HS-5 (cell line): ENCODE results near the gene ELOVL1.
"Not testable (repeated sequence)": the region's sequence is repeated elsewhere in the genome, so short reads cannot be mapped to it uniquely, and the experiment has no call there.

ENCODE experiments used
- DNase-seq: peaks from one replicate; pipeline ENCODE4 v3.0.0-alpha.2; 2012; ENCODE audit warnings: low read depth

Gene ELOVL1

GRCh38 chr1:43367904-43368645 lies at the start of gene ELOVL1:
TSS of gene ELOVL1 (minus strand) at chr1:43368011. CDS start at chr1:43365609, 2,402 bp downstream.
- DNase-seq = no peak

- DNase-seq = no peak
Measured at GRCh38 chr1:43415901-43416300, 48.1 kb upstream of the ELOVL1 start.

- no peak for DNase-seq
Measured at GRCh38 chr1:43414634-43415223, 46.9 kb upstream of the ELOVL1 start.

- DNase-seq = not testable (repeated sequence)
Measured at GRCh38 chr1:43413426-43413825, 45.6 kb upstream of the ELOVL1 start.

- DNase-seq = no peak
Measured at GRCh38 chr1:43410571-43410970, 42.8 kb upstream of the ELOVL1 start.

DNA sequence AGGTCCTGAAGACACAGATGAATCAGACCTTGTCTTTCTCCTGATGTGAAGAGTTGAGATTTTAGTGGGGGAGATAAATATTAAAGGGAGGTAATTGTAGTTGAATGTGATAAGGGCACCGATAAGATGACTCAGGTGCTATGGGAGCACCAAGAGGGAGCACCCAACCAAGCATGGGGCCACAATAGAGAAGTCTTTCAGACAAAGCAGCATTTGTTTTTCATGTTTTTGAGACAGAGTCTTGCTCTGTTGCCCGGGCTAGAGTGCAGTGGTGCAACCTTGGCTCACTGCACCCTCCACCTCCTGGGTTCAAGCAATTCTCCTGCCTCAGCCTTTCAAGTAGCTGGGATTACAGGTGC lies 38.0 kb upstream of the ELOVL1 start:
- no peak for DNase-seq

DNA sequence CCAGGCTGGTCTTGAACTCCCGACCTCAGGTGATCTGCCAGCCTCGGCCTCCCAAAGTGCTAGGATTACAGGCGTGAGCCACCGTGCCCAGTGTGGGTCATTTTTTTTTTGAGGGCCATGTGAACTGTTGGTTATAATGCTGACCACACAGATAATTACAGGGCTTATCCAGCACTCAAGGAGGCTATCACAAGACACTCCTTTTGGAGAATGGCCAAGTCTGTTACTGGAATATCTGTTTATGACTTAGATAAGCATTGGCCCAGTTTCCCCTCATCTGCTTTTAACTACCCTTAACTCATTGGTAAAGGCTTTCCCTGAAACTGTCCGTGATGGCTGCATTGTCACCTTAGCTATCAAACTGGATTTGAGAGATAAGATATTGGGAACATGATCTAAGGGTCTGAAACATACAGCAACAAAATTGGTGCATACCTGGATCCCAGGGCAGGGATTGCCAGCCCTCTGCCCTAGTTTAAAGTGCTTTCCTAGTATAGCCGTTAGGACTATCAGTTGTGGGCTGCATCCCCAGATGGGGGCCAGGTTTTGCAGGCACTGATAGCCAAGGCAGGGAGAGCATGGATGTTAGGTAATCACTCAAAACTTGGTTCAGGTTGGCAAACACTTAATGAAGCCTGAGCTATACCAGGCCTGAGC lies 37.5 kb upstream of the ELOVL1 start:
- no peak for DNase-seq

- no peak for DNase-seq
Measured at GRCh38 chr1:43404353-43404752, 36.5 kb upstream of the ELOVL1 start.

GRCh38 chr1:43402089-43402865 lies 34.5 kb upstream of the ELOVL1 start:
- no peak for DNase-seq

DNA sequence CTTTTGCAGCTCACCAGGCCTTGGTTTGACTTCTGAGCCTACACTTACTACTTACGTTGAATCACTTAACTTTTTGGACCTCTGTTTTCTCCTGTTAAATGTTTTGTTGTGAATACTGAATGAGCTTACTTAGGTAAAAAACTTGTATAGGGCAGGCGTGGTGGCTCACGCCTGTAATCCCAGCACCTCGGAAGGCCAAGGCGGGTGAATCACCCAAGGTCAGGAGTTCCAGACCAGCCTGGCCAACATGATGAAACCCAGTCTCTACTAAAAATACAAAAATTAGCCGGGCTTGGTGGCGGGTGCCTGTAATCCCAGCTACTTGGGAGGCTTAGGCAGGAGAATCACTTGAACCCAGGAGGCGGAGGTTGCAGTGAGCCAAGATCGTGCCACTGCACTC lies 32.6 kb upstream of the ELOVL1 start:
- DNase-seq = not testable (repeated sequence)

DNA sequence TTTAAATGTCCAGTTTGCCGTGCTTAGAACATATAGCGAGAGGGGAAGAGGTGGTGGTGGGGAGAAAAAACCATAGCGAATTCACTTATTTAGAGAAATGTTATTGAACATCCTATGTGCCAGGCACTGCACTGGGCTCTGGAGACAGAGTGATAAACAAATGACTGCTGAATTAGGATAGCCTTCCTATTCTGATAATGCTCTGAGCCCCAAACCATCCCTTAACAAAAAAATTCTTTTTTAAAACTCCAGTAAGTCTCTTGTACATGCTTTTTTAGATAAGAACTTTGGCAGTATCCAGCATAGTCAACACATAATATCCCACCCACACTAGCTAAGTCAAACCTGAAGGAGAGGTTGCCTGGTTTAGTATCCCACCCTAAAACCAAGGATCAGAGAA lies 30.4 kb upstream of the ELOVL1 start:
- no peak for DNase-seq

DNA sequence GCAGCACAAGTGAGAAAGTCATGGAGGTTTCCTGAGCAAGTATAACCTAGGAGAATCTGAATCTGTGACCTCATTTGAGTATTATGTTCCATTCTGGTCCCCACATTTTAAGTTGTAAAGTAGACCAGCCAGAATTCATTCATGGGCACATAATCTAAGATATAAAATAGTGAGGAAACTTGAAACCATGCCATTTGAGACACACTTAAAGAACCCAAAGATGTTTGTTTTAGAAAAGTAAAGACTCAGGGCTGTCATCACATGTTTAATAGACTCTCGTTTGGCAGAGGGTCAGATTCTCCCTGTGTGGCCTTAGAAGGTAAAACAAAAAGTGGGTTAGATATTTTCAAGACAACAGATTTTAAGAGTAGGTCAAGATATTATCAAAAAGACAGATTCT lies 28.2 kb upstream of the ELOVL1 start:
- DNase-seq = no peak

DNA sequence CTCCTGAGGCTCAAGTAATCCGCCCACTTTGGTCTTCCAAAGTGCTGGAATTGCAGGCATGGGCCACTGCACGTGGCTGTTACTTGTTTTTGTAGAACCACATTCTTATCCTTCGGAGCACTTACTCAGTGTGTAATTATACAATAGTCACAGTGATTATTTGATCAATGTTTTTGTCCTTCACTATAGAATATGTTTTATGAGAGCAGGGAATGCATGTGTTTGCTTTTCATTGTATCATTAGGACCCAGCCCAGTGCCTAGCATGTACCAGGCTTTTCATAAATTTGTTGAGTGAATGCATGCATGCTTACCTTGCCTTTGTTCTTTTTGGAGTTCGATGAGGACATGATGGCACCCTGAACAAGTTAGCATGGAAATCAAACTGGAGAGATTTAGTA lies 27.7 kb upstream of the ELOVL1 start:
- no peak for DNase-seq

DNA sequence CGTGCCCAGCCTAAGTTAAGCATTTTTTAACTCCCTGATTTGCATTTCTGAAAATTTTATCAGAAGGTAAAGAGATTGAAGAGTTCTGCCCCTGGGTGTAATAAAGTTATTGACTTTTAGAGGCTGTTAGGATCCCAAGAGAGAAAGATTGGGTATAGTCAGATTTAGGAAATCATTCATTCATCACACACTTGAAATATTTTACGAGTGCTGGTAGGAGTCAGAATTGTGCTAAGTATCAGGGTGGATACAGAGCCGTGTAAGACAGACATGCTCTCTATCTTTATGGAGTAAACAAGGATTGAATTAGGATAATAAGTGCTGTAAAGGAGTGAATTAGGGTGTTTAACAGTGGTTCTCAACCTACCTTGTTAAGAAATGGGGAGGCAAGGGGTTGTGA lies 24.9 kb upstream of the ELOVL1 start:
- DNase-seq = no peak

- peak; percentile 84 for DNase-seq
Measured at GRCh38 chr1:43389326-43390313, 21.8 kb upstream of the ELOVL1 start, which contains the start of the genes MED8 and SZT2. TSS of gene MED8 (minus strand) at chr1:43389800. CDS start at chr1:43389764, 36 bp downstream. TSS of gene SZT2 (plus strand) at chr1:43389899. CDS start at chr1:43389969, 70 bp downstream.

- DNase-seq = no peak
Measured at GRCh38 chr1:43388613-43389012, 20.8 kb upstream of the ELOVL1 start.

DNA sequence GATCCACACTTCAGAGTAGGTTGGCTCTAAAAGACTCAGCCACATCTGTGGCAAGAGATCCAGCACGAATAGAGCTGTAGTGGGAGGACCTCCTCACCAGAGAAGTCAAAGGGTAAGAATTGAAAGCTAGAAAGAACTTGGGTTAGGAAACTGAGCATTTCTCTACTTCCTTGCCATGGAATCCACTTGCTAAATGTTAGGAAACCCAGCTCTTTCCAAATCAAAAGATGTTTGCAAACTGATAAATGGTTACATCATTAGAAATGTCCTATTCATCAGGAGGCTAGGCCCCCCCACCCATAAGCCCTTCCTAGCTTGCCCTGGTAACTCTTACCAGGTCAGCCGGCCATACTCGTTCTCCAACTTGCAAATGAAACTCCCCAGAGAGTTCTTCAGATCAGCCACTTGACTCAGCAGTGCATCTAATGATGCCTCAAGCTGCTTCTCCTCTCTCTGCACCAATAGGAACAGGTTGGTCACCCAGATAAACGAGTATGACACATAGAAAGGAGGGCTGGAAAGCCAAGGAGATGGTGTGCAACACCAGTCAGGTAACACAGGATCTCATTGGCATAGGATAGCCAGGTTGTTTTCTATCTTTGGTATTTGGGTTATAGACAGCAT lies 20.3 kb upstream of the ELOVL1 start:
- no peak for DNase-seq

GRCh38 chr1:43386676-43387075 lies 18.9 kb upstream of the ELOVL1 start:
- DNase-seq = no peak

- DNase-seq = no peak
Measured at GRCh38 chr1:43383449-43383848, 15.6 kb upstream of the ELOVL1 start.

- DNase-seq = no peak
Measured at GRCh38 chr1:43382027-43382779, 14.4 kb upstream of the ELOVL1 start.
